Activated CD8-positive, alpha-beta memory T cell treated with anti-CD3 and anti-CD28 coated beads for 36 hours (primary cell): ENCODE data around the gene MGMT. TPM values are rescaled to one million over a fixed set of nuclear protein-coding genes. Genes with fewer than 3 reads are reported as not detected.

Experiments used
- CTCF ChIA-PET: fragments of 350-600 bp; sonication (Branson Sonifier 250); formaldehyde crosslinking; loops from one replicate; lab custom pipeline; 2021; ENCODE audit warnings: antibody characterized with exemption; lab: Charles Lee
- POLR2A ChIA-PET: fragments of 350-600 bp; sonication (Branson Sonifier 250); formaldehyde crosslinking; loops from one replicate; lab custom pipeline; 2021; ENCODE audit warnings: antibody characterized with exemption; lab: Charles Lee
- total RNA-seq, 2 experiments: library from RNA; stranded (reverse); gene quantifications; one replicate each; pipeline ENCODE4 v1.2.3, GENCODE V29; 2021

MGMT gene
- total RNA-seq, 2 experiments from 2014 or later: 21.0 to 22.0 TPM

GRCh38 chr10:129448539-129448938 is 18.5 kb upstream of the MGMT start:
- CTCF ChIA-PET: no interaction called here

GRCh38 chr10:129449893-129450292 is 17.1 kb upstream of the MGMT start:
- CTCF ChIA-PET: interaction anchor here (1.3 kb wide), 1 partner anchor 11 kb away, joined by 3 read pairs; no protein-coding TSS in a partner anchor
- POLR2A ChIA-PET: no interaction called here

More at GRCh38 chr10:129448539-129448938, 18.5 kb upstream of the MGMT start:
- POLR2A ChIA-PET: no interaction called here

DNA sequence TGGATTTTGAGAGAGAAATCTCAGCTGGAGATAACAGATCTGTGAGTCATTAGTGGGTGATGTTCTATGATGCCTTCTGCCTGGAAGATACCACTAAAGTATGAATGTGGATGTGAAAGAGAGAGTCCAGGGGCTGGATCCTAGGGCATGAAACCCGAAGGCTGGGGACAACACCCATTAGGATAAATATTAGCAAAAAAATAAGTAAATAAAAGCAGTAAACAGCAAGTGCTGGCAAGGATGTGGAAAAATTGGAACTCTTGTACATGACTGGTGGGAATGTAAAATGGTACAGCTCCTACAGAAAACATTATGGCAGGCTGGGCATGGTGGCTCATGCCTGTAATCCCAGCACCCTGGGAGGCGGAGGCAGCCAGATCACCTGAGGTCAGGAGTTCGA is 16.6 kb upstream of the MGMT start:
- POLR2A ChIA-PET: no interaction called here
- CTCF ChIA-PET: interaction anchor here (1.3 kb wide), 1 partner anchor 11 kb away, joined by 3 read pairs; no protein-coding TSS in a partner anchor

DNA sequence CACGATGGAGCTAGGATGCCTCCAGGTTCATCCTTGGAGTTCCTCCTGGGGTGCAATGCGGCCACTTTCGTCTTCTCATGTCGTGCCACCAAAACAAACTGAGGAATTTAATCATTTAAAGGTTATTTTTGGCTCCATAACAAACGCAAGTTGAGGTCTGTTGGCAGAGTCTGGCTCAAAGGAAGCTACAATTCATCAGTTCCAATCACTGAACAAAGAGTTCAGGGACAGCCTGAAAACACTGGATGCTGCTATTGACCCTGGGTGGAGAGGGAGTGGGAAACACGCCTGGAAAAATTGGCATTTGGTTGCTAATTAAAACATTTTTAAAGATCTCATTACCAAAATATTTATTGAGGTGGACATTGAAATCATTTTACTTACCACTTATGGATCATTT is 11.4 kb upstream of the MGMT start:
- ChIA-PET CTCF (no interaction called here), POLR2A (no interaction called here)

GRCh38 chr10:129459762-129460539 is 7.1 kb upstream of the MGMT start:
- ChIA-PET POLR2A (no interaction called here), CTCF (no interaction called here)

DNA sequence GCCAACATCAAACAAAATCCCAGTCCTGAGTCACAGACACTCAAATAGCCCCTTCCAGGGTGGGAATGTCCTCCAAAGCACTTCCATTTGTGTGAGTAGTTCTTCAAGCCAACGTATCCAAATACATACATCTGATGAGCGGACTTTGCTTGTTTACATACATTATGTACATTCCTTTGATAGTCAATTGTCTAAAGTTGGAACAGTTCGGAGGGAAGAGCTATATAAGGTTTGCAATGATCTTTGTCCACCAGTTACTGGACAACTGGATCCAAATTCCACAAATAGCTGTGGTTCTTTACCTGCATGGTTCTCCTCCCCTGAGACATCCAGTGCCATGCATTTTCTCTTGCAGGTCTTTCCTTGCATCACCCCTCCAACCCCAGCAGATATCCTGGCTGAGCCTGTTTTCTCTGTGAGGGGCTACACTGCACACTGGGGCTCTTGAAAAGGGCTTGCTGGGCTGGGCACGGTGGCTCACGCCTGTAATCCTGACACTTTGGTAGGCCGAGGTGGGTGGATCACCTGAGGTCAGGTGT is 4.7 kb upstream of the MGMT start:
- ChIA-PET CTCF (no interaction called here), POLR2A (no interaction called here)

- POLR2A ChIA-PET: no interaction called here
Observed at GRCh38 chr10:129464251-129464650, 2.8 kb upstream of the MGMT start.

GRCh38 chr10:129465796-129466702 is 992 bp upstream of the MGMT start:
- POLR2A ChIA-PET: interaction anchor here (1.5 kb wide), 1 partner anchor 670 kb away, joined by 3 read pairs; the partner anchor contains the start of gene GLRX3

More at GRCh38 chr10:129464251-129464650, 2.8 kb upstream of the MGMT start:
- CTCF ChIA-PET: no interaction called here

GRCh38 chr10:129467359-129468064 is 471 bp downstream of the MGMT start:
- CTCF ChIA-PET: interaction anchor here (1.2 kb wide), 1 partner anchor 504 kb away, joined by 3 read pairs; no protein-coding TSS in a partner anchor
- POLR2A ChIA-PET: interaction anchor here (0.8 to 1.5 kb wide), 2 partner anchors 643 to 669 kb away, joined by 3 to 4 read pairs; partner anchors contain the start of genes C10orf143 and GLRX3

More at GRCh38 chr10:129465796-129466702, 992 bp upstream of the MGMT start:
- CTCF ChIA-PET: interaction anchor here (0.6 kb wide), 1 partner anchor 159 kb away, joined by 3 read pairs; no protein-coding TSS in a partner anchor

DNA sequence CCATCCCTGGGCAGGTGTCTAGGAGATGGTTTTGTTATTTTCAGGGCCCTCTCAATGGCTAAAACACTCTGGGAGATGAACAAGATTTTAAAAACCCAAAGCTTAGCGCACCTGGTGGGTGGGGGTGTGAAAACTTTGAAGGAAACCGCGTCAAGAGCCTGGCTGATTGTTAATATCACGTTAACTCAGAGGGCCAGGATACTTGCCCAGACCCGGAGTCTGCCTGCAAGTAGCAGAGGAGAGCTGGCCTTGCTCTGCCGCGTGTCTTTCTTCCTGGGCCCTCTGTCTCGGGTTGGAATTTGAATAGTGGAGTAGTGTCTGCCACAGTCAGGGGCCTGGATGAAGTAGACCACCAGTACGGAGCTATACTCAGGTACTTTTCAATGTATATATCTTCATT is 1.1 kb downstream of the MGMT start:
- CTCF ChIA-PET: no interaction called here
- POLR2A ChIA-PET: no interaction called here

GRCh38 chr10:129470103-129470851 is 3.2 kb downstream of the MGMT start:
- ChIA-PET CTCF (no interaction called here), POLR2A (no interaction called here)

- ChIA-PET CTCF (no interaction called here), POLR2A (no interaction called here)
Observed at GRCh38 chr10:129471447-129472175, 4.6 kb downstream of the MGMT start.

GRCh38 chr10:129472696-129473555 is 5.9 kb downstream of the MGMT start:
- ChIA-PET CTCF (no interaction called here), POLR2A (no interaction called here)

DNA sequence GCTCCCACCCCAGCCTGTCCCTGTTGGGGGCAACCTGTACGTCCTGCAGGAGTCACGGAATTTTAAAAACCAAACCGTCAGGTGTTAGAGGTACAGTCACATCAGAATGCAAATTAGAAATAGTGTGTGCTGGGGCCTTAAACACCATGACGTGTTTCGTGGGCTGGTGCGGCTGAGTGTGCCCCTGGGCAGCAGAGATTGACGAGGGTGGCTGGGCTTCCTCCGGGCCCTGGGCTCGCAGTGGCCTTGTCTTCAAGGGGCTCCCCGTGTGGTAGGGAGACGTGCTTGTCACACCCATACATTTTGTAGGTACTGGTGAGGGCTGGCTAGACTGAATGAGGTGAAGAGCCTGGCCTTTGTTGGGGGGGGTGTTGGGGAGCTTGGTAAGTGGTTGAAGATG is 7.6 kb downstream of the MGMT start:
- POLR2A ChIA-PET: no interaction called here
- CTCF ChIA-PET: no interaction called here

GRCh38 chr10:129476431-129476830 is 9.4 kb downstream of the MGMT start:
- CTCF ChIA-PET: no interaction called here

DNA sequence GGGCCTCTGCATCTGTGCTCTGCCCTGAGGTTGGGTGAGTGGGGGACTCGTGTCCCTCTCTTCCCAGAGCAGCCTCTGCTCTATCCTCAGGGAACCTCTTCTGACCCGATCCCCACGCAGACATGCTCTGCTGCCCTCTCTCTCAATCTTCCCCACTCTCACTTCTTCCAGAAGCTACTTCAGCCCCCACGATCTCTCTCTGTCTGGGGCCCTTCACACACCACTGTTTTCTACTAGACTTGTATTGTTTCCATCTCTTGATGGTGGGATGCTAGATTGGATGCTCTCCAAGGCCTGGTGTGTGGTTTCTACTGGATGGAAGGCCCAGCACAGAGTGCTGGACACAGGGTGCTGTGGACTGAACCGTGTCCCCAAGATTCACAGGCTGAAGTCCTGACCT is 10.0 kb downstream of the MGMT start:
- POLR2A ChIA-PET: no interaction called here

More at GRCh38 chr10:129476431-129476830, 9.4 kb downstream of the MGMT start:
- POLR2A ChIA-PET: no interaction called here

GRCh38 chr10:129481641-129482040 is 14.6 kb downstream of the MGMT start:
- ChIA-PET CTCF (no interaction called here), POLR2A (no interaction called here)

More for the DNA sequence above, 10.0 kb downstream of the MGMT start:
- CTCF ChIA-PET: no interaction called here
